DMS79 treated with DMSO at 0.1 percent for 48 hours (cell line): ENCODE measurements around the gene METRNL.
"Not testable (repeated sequence)": the region's sequence is repeated elsewhere in the genome, so short reads cannot be mapped to it uniquely, and the experiment has no call there.

Source experiments
- DNase-seq: peaks from one replicate; lab custom pipeline; 2025; lab: John Stamatoyannopoulos, UW

Gene METRNL

GRCh38 chr17:83079352-83079747 is at the start of gene METRNL:
TSS of gene METRNL (plus strand) at chr17:83079609. CDS start at chr17:83079816, 207 bp downstream.
- peak; percentile 8 for DNase-seq

- DNase-seq: no peak
Observed at GRCh38 chr17:83030432-83030831, 49.0 kb upstream of the METRNL start.

- no peak for DNase-seq
Observed at GRCh38 chr17:83031321-83031945, 48.0 kb upstream of the METRNL start.

GRCh38 chr17:83031946-83032451 is 47.4 kb upstream of the METRNL start:
- not testable (repeated sequence) for DNase-seq

- no peak for DNase-seq
Observed at GRCh38 chr17:83032781-83033180, 46.6 kb upstream of the METRNL start.

- DNase-seq: no peak
Observed at GRCh38 chr17:83034525-83034924, 44.9 kb upstream of the METRNL start.

GRCh38 chr17:83035722-83036121 is 43.7 kb upstream of the METRNL start:
- DNase-seq: no peak

- no peak for DNase-seq
Observed at GRCh38 chr17:83036193-83036592, 43.2 kb upstream of the METRNL start.

GRCh38 chr17:83036666-83037065 is 42.7 kb upstream of the METRNL start:
- no peak for DNase-seq

- DNase-seq: no peak
Observed at GRCh38 chr17:83037084-83037873, 42.1 kb upstream of the METRNL start.

- no peak for DNase-seq
Observed at GRCh38 chr17:83037874-83038165, 41.6 kb upstream of the METRNL start.

- not testable (repeated sequence) for DNase-seq
Observed at GRCh38 chr17:83038983-83039382, 40.4 kb upstream of the METRNL start.

- DNase-seq: no peak
Observed at GRCh38 chr17:83041305-83041704, 38.1 kb upstream of the METRNL start.

- DNase-seq: no peak
Observed at GRCh38 chr17:83042522-83043158, 36.8 kb upstream of the METRNL start.

GRCh38 chr17:83044479-83044878 is 34.9 kb upstream of the METRNL start:
- not testable (repeated sequence) for DNase-seq

- no peak for DNase-seq
Observed at GRCh38 chr17:83046448-83047181, 32.8 kb upstream of the METRNL start.

- DNase-seq: no peak
Observed at GRCh38 chr17:83047182-83047478, 32.3 kb upstream of the METRNL start.

GRCh38 chr17:83047818-83048475 is 31.5 kb upstream of the METRNL start:
- not testable (repeated sequence) for DNase-seq

GRCh38 chr17:83050651-83051395 is 28.6 kb upstream of the METRNL start:
- DNase-seq: peak; percentile 34

GRCh38 chr17:83051396-83052240 is 27.8 kb upstream of the METRNL start:
- DNase-seq: peak; percentile 51
